ENCODE data around the gene MRPS22. TPM values are rescaled to one million over a fixed set of nuclear protein-coding genes. Genes with fewer than 3 reads are reported as not detected.

MRPS22 gene
- total RNA-seq, 1 experiment from 2014 or later = 95.1 TPM

GRCh38 chr3:139324456-139324855 lies 19.4 kb upstream of the MRPS22 start (continued):
- no peak for TF ChIP-seq REST (IDR thresholded peaks at IDR 0.05; ENCODE audit: low read depth)
- no peak for TF ChIP-seq EZH2phosphoT487 (IDR thresholded peaks at IDR 0.05; ENCODE audit: borderline replicate concordance)
- TF ChIP-seq ZFX (IDR thresholded peaks at IDR 0.05) = no peak
- TF ChIP-seq RAD21 (IDR thresholded peaks at IDR 0.05; ENCODE audit: low read depth) = no peak
- TF ChIP-seq ZNF274 (IDR thresholded peaks at IDR 0.05; ENCODE audit: low read depth, low read length) = no peak
- TF ChIP-seq SIN3A (IDR thresholded peaks at IDR 0.05; ENCODE audit: low read depth) = no peak
- TF ChIP-seq ELF1 (IDR thresholded peaks at IDR 0.05; ENCODE audit: borderline replicate concordance, low read depth) = no peak
- no peak for TF ChIP-seq EGR1 (IDR thresholded peaks at IDR 0.05; ENCODE audit: low read depth)
- no peak for TF ChIP-seq EZH2 (IDR thresholded peaks at IDR 0.05)

DNA sequence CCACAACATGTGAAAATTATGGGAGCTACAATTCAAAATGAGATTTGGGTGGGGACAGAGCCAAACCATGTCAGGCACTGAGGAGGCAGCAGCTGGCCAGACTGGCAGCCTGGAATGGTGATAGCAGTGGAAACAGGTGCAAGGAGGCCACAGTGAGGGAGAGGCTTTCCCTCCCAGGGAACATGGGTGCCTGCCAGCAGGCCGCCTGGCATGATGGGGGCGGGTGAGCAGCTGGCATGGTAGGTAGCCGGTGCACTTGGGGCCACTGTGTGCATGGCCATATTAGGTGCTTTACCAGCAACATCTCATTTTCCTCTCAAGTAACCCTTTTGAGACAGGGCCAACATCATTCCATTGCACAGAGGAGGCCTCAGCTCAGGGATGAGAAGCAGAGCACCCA lies 18.3 kb upstream of the MRPS22 start:
- Histone ChIP-seq H3K36me3 (ENCODE audit: control insufficient read depth in 1 of 2, insufficient read depth in 2 of 2, low read length in 2 of 2) (no peaks in the 10 kb centered on the region), H3K9ac (ENCODE audit: low read length) (no peak overlapping the region), H3K4me1 (ENCODE audit: control insufficient read depth in 1 of 2, insufficient read depth in 2 of 2, low read length in 2 of 2) (peaks cover 44 to 61% of the 10 kb centered on the region in 2 experiments), H3K27me3 (ENCODE audit: insufficient read depth, low read length) (no peaks in the 10 kb centered on the region), H3K4me3 (replicated peaks in 1 of 2; ENCODE audit: low read depth in 1 of 2, low read length in 2 of 2) (no peak overlapping the region), H2AFZ (ENCODE audit: low read depth, low read length, poor library complexity, severe bottlenecking) (no peak overlapping the region), H3K9me2 (ENCODE audit: insufficient read depth) (no peaks in the 10 kb centered on the region), H3K27ac (ENCODE audit: low read depth, low read length) (peak overlapping the region; percentile 29; the same call in 1 of the 2 replicates), H3K4me2 (ENCODE audit: low read length) (no peak overlapping the region), H3K79me2 (ENCODE audit: insufficient read depth, low read length) (no peaks in the 10 kb centered on the region), H3K9me3 (ENCODE audit: control insufficient read depth in 1 of 2, insufficient read depth in 1 of 2, low read depth in 1 of 2, low read length in 2 of 2) (no peaks in the 10 kb centered on the region), H4K20me1 (ENCODE audit: insufficient read depth) (no peaks in the 10 kb centered on the region)
- ChIA-PET POLR2A (no interaction called here), CTCF (interaction anchor here (1.4 to 3.0 kb wide), 4 partner anchors 9 to 402 kb away, joined by 4 to 31 read pairs (median 7); no protein-coding TSS in a partner anchor), RAD21 (ENCODE audit: low non-redundant PET in 1 of 2, low total read pairs in 2 of 2, uncharacterized antibody in 2 of 2, unreplicated experiment in 2 of 2) (no interaction called here)
- intact Hi-C loops (cut with micrococcal nuclease) = loop anchor here (5.0 to 10.0 kb wide), 3 partner anchors 403 to 851 kb away; no protein-coding TSS in a partner anchor
- BruUV-seq (replicated peaks) = no TSS peak
- ATAC-seq (no peak), DNase-seq (ENCODE audit: low read depth, low spot score) (no peak)
- TF ChIP-seq EGR1 (IDR thresholded peaks at IDR 0.05; ENCODE audit: low read depth) (no peak), EZH2phosphoT487 (IDR thresholded peaks at IDR 0.05; ENCODE audit: borderline replicate concordance) (no peak), POLR2AphosphoS5 (IDR thresholded peaks at IDR 0.05; ENCODE audit: low read depth, low read length) (no peak), MAX (IDR thresholded peaks at IDR 0.05) (no peak), ZBTB33 (IDR thresholded peaks at IDR 0.05; ENCODE audit: extremely low read depth, insufficient replicate concordance, low read length) (no peak), YY1 (IDR thresholded peaks at IDR 0.05; ENCODE audit: extremely low read depth, insufficient replicate concordance, low read depth, low read length) (no peak), ZNF274 (IDR thresholded peaks at IDR 0.05; ENCODE audit: low read depth, low read length) (no peak), SP1 (IDR thresholded peaks at IDR 0.05; ENCODE audit: low read depth) (no peak), CBX3 (IDR thresholded peaks at IDR 0.05; ENCODE audit: low read depth) (no peak), ELF1 (IDR thresholded peaks at IDR 0.05; ENCODE audit: borderline replicate concordance, low read depth) (no peak)
- TF ChIP-seq, protein P1, sequence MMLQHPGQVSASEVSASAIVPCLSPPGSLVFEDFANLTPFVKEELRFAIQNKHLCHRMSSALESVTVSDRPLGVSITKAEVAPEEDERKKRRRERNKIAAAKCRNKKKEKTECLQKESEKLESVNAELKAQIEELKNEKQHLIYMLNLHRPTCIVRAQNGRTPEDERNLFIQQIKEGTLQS (IDR thresholded peaks at IDR 0.05) = no peak

Data from HCT116 (cell line).